LHCN-M2 (cell line): ENCODE results near the gene UPB1. TPM values are rescaled to one million over a fixed set of nuclear protein-coding genes. Genes with fewer than 3 reads are reported as not detected.
"Not testable (repeated sequence)": the region's sequence is repeated elsewhere in the genome, so short reads cannot be mapped to it uniquely, and the experiment has no call there.

Experiments
- DNase-seq: peaks from one replicate; pipeline ENCODE4 v3.0.0-alpha.2; 2012; ENCODE audit warnings: low read depth
- total RNA-seq: library from RNA; depleted of rRNA; stranded (reverse); fragments of >200 nt; gene quantifications from 2 replicates; pipeline ENCODE4 v1.2.3, GENCODE V29; 2014

UPB1 gene
- total RNA-seq, 1 experiment from 2014 or later = not detected

- DNase-seq = not testable (repeated sequence)
Measured at GRCh38 chr22:24530968-24531367, 35.8 kb downstream of the UPB1 start.

- DNase-seq = no peak
Measured at GRCh38 chr22:24532075-24532474, 36.9 kb downstream of the UPB1 start.

- no peak for DNase-seq
Measured at GRCh38 chr22:24535348-24535747, 40.2 kb downstream of the UPB1 start.

- peak; percentile 75 for DNase-seq
Measured at GRCh38 chr22:24536089-24536488, 41.0 kb downstream of the UPB1 start.

- DNase-seq = no peak
Measured at GRCh38 chr22:24540470-24540869, 45.3 kb downstream of the UPB1 start.

- DNase-seq = no peak
Measured at GRCh38 chr22:24541681-24542515, 46.8 kb downstream of the UPB1 start.

- peak; percentile 72 for DNase-seq
Measured at GRCh38 chr22:24542641-24543040, 47.5 kb downstream of the UPB1 start.

- DNase-seq = no peak
Measured at GRCh38 chr22:24543185-24543601, 48.1 kb downstream of the UPB1 start.

GRCh38 chr22:24543679-24544243 lies 48.6 kb downstream of the UPB1 start:
- no peak for DNase-seq

GRCh38 chr22:24548812-24549211 lies 53.7 kb downstream of the UPB1 start:
- DNase-seq = no peak

- no peak for DNase-seq
Measured at GRCh38 chr22:24550028-24550901, 55.1 kb downstream of the UPB1 start.

GRCh38 chr22:24550902-24551435 lies 55.8 kb downstream of the UPB1 start:
- DNase-seq = no peak

GRCh38 chr22:24552503-24553286 lies 57.6 kb downstream of the UPB1 start:
- DNase-seq = not testable (repeated sequence)

- DNase-seq = no peak
Measured at GRCh38 chr22:24553597-24554312, 58.6 kb downstream of the UPB1 start.

GRCh38 chr22:24554313-24555164 lies 59.4 kb downstream of the UPB1 start, which contains the start of gene GUCD1:
Gene GUCD1, minus strand, starts transcription at chr22:24555138. Its CDS starts 147 bp downstream, at chr22:24554991.
- DNase-seq = peak; percentile 34

- DNase-seq = peak; percentile 98
Measured at GRCh38 chr22:24555165-24556039, 60.3 kb downstream of the UPB1 start, which contains the start of gene SNRPD3. Gene SNRPD3, plus strand, starts transcription at chr22:24555999. Its CDS starts 1,676 bp downstream, at chr22:24557675.

- DNase-seq = no peak
Measured at GRCh38 chr22:24559471-24559870, 64.3 kb downstream of the UPB1 start.

- peak; percentile 26 for DNase-seq
Measured at GRCh38 chr22:24563246-24563645, 68.1 kb downstream of the UPB1 start.
